HG02885 (cell line): ENCODE measurements around the gene PCNX3.
"Not testable (repeated sequence)": the region's sequence is repeated elsewhere in the genome, so short reads cannot be mapped to it uniquely, and the experiment has no call there.

Experiments
- ATAC-seq: cut with Tn5 transposase; IDR thresholded peaks from one replicate; pipeline ENCODE4 v1.9.1; 2021; ENCODE audit warnings: mild to moderate bottlenecking; ENCODE audit not compliant: unreplicated experiment, poor library complexity

The PCNX3 gene

DNA sequence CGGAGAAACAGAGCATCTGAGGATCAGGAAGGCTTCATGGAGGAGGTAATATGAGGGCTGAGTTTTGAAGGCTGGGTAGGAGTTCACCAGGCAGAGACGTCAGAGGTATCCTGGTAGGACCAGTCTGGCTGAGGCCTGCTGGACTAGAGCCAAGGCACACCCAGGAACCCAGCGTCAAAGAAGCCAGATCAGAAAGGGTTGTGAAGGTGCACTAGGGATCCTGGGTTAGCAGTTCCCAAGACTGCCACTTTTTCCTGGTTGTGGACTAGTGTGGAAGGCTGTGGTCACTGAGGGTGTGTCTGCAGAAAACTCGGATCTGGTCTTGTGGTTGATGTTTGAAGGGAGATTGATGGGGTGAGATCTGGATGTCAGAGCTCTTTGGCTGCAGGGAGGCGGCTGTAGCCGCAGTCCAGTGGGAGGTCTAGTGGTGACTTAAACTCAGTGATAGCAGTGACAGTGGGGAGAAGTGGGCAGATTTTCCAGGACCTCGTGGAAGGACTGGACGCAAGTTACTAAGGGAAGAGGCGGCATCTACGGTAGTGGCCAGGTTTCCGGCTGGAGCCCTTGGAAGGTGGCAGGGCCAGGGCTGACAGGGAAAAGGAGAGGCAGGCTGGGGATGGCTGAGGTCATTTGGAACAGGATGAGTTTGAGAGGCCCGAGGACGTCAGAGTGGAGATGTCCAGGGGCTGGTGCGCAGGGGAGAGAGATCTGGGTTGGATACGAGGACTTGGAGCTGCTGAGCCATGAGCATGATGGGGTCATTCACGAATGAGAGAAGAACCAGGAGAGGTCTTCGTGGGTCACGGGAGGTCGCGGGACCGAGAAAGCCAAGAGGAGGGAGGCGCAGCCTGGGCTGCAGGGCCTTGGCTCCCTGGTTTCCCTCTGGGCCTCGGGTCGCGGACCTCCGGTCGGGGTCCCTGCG is 36.3 kb downstream of the PCNX3 start:
- no peak for ATAC-seq

DNA sequence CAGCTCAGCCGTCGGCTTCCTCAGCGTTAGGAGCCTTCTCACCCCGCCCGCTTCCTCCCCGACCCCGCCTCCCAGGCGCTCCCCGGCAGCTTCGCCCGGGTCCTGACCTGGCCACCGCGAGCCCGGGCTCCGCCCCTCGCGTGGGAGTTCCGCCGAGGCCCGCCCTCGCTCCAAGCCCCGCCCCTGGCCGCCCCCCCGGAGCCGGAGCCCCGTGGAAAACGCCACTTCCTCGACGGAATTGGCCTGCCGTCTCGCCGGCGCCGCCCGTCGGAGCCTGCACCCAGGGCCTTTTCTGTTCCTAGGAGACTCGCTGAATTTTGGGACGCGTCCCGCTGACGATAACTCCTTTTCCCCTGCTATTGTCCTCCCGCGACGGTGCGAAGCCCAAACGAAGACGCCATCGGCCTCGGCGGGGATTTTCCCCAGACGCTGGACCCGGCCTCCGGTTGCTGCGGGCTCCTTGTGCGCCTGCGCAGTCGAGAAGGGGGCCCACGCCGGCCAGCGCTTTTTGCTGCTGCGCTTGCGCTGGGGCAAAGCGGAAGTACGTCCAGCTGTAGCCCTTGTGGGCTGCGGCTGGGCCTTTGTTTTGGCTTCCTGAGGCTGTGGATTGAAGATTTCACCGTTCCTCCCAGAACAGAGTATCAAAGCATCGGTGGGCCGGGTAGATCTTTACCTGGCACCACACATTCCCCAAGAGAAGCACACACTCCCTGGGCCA is 37.1 kb downstream of the PCNX3 start:
- ATAC-seq = peak; percentile 77

DNA sequence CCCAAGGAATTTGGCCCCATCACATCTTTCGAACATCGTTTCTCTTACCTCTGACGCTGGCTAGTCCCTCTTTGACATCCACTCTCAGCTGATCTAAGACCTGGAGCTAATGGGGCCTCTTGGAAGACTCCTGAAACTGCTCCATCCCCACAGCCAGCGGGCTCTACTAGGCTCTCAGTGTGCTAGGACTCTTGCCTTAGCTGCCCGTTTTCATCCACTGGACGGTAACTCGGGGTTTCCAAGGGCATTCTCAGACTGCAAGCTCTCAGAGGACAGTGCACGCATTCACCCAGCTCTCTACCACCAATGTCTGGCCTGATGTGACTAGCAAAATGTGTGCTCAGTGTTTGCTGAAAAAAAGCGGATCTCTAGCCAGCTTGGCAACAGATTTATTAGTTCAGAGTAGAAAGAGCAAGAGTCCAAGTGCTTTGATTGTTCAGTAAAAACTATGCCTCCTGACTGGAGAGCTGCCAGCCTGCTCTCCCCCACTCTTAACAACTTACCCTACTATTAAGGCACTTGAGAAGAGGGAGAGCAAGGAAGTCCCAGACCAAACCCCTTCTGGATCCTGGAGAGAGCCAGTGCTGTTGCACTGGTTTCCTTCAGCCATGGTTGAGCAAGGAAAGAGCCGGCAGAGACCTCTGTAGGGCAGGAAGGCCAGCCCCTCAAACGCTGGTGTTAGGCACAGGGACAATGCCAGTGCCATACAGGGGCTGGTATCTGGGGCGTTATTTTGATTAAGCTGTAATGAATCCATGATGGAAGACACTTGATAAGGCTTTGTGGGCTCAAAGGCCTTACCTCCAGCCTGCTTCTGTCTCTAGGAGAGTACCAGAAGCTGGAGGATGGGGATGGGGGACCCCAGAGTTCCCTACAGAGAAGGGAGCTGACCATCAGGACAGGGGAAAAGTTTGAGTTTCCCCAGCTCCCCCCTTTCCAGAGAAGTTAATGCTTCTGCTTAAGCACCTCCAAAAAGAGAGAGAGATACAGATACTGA is 38.0 kb downstream of the PCNX3 start:
- ATAC-seq = no peak

DNA sequence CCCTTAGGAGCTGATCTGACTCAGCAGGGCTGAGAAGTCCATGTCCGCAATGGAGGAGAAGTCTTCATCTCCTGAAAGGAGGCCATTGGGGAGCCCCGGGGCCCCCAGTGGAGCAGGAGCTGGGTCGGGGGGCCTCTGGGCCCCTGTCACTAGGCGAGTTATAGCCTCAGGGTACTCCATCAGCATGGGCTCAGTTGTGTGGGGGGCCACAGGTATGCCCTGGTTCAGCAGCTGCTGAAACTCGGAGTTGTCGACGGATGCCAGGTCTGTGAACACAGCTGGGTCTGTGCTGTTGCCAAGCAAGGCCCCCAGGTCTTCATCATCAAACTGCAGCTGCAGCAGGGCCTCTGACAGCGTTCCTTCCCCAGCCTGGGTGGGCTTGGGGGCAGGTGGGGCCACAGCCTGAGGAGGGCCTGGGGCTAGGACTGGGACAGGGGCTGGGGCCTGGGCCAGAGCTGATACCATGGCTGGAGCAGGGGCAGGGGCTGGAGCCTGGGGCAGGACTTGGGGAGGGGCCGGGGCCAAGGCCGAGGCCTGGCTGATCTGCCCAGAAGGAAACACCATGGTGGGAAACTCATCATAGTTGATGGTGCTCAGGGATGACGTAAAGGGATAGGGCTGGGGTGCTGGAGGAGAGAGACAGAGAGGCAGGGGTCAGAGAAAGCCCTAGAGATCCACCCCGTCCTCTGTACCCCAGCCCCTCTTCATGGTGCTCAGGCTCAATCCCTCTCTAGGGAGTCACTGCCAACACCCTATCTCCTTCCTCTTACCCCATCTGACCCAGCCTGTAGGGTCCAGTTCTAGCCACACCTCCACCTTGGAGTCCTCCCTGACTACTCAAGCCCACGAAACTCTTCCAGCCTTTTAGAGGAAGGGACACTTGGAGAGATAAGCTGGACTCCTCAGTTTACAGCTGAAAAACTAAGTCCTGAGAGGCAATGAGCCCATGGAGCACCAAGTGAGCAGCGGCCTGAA is 39.1 kb downstream of the PCNX3 start:
- ATAC-seq = no peak

DNA sequence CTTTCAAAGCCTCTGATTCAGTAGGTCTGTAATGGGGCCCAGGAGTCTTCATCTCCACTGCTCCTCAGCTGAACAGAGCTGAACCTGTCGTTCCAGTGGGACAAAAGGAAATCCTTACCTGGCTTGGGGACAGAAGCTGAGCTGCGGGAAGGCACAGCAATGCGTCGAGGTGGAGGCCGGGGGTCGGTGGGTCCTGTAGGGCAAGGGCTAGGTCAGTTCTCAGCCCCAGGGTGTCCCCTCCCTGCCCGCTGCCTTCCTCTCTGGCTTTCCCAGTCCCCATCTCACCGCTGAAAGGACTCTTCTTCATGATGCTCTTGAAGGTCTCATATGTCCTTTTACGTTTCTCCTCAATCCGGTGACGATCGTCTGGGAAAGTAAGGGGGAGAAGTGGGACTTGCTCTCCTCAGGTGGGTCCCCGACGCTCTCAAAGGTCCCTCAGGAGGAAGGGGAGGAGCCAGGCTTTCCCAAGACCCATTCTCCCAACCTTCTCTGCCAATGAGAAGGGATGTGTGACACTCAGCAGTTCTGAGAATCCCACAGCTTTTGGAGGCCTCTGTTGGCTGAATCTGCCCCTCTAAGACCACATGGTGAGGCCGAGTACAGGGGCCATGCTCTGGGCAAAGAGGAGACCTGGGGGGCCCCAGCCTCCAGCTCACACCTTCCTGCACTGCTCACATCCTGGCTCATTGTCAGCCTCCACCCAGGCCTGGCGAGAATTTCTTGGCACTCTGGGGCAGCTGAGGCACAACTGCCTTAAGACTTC is 40.2 kb downstream of the PCNX3 start:
- no peak for ATAC-seq

DNA sequence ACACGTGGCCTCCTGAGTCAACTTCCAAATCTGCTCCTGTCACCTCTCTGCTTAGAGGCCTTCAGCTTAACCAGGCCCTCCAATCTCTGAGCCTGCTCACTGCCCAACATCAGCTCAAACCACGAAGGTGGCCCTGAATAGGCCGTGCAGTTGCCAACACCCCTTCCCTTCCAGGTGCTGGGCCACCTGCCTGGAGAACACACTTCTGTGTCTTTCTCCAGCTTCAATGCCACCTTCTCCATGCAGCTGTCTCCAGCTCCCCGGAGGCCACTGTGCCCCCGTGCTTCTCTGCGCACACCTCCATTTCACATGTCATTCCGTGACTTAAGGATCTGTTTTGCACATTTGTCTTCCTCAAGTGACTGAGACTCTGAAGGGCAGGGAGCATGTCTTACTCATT is 41.9 kb downstream of the PCNX3 start:
- ATAC-seq = no peak

DNA sequence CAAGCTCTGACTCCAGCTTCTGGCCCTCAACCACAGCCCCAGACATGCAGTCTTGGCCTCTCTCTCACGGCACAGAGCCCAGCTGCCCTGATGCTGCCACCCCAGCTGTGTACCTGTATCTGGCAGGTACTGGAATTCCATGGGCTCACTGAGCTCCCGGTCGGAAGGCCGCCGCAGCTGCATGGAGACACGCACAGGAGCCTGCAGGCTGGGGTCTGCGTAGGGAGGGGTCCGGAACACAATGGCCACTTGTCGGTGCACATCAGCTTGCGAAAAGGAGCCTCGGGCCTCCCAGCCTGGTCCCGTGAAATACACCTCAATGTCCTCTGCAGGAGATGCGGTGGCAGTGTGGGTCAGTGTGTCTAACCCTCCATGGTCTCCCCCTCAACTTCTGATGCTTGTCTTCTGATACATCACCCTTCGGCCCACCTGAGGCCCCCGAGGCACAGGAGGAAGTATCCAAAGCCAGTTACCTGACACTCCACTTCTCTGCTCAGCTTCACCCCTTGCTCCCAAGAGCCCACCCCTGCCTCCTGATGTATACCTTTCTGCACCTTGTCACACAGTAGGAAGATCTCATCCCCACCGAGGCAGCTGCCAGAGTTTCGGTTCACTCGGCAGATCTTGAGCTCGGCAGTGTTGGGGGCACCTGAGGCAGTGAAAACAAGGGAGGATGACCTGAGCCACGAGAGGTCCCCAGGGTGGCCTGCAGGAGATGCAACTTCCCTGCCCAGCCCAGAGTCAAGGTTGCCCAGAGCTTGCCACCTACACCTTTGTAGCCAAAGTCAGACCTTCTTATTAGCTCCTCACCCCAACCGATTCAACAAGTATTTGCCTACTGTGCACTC is 42.8 kb downstream of the PCNX3 start:
- no peak for ATAC-seq

DNA sequence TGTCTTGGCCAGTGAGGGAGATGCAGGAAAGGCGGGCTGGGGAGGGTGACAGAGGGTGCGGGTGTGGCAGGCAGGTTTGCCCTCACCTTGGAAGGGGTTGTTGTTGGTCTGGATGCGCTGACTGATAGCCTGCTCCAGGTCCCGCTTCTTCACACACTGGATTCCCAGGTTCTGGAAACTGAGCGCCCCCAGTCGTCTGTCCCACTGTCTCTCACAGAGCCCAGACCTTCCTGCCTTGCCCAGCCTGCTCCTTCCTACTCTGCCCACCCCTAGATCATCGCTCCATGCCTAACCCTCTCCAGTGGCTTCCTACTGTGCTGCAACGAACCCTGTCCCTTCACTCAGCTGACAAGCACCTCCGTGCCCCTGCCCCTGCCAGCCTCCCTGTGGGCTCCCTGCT is 44.5 kb downstream of the PCNX3 start:
- no peak for ATAC-seq

DNA sequence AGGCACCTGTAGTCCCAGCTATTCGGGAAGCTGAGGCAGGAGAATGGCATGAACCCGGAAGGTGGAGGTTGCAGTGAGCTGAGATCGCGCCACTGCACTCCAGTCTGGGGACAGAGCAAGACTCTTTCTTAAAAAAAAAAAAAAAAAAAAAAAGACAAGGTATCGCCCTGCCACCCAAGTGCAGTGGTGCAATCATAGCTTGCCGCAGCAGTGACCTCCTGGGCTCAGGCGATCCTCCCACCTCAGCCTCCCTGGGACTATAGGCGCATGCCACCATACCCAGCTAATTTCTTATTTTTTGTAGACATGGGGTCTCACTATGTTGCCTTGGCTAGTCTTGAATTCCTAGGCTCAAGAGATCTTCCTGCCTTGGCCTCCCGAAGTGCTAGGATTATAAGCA is 45.3 kb downstream of the PCNX3 start:
- not testable (repeated sequence) for ATAC-seq

DNA sequence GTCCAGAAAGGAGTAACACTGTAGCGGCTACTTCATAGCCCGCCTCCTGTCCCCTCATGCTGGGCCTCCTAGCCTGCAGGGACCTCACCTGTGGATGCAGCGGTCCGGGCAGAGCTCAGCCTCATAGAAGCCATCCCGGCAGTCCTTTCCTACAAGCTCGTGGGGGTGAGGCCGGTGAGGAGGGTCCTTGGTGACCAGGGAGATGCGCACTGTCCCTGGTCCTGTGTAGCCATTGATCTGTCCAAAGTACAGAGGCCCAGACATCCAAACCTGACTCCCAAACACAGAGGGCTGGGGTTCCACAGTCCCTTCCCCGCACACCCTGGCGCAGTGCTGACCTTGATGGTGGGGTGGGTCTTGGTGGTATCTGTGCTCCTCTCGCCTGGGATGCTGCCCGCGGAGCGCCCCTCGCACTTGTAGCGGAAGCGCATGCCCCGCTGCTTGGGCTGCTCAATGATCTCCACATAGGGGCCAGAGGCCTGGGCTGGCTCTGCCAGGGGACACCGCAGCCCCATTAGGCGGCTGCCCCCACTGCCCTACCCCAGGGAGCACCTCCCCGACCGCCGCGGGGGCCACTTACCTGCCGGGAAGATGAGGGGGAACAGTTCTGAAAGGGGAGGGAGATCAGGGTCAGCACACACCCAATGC is 46.1 kb downstream of the PCNX3 start:
- ATAC-seq = no peak

DNA sequence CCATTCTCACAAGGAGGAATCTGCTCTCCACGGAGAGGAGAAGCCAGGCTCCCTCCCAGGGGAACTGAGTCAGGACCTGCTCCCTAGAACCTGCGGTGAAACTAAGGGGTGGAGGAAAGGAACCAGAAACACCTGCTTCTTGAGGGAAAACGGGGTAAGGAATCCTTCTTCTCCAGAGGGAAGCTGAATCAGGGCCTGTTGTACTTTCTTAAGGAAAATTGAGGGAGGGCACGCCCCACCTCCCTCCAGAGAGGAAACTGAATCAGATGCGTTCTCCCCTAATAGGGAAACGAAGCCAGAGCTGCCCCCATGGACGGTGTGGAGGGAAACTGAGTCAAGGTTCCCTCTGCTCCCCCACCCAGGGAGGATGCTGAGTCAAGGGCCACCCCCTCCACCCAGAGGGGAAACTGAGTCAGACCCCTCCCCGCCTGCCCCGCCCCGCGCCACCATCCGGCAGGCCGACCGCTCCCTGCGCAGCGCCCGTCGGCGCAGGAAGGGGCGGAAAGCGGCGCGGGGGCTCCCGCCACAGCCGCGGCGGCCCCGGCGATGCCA is 46.7 kb downstream of the PCNX3 start:
- no peak for ATAC-seq

DNA sequence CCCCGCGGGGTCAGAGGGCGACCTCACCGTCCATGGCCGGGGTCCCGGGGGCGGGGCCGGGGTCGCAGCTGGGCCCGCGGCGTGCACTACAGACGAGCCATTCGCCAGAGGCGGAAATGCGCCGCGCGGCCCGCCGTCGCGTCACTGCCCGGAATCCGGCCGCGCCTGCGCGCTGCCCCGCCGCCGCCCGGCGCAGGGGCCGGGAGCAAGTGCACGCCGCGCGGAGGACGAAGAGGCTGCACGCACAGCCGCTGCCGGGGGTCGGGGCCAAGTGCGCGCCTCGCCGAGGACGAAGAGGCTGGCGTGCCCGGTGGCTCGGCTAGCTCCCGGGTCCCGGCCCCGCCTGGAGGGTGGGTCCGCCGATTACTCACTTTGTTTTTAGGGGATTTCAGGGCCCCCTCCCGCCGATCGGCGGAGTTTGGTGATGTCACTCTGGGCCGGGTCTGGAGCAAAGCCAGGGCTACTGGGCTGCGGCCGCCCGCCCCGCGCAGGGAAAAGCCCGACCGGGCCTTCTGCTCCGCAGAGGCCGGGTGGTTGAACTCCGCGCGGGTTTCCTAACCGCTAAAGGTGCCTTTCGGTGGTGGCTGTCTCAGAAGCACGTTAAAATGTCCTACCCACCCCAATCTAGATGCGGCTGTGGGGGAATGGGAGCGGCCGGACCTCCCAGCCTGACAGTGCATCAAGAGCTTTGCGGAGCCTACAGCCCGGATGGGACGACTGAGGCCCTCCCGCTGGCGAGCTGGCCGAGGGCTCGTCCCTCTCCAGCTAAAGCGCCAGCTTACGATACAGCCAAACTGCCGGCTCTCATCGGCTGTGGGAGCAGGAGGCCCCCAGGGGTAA is 47.4 kb downstream of the PCNX3 start, which contains the start of gene RELA:
TSS of gene RELA (minus strand) at position 118 of the 840 bp plus-strand sequence. CDS start at position 34, 84 bp downstream.
- ATAC-seq = peak; percentile 85

DNA sequence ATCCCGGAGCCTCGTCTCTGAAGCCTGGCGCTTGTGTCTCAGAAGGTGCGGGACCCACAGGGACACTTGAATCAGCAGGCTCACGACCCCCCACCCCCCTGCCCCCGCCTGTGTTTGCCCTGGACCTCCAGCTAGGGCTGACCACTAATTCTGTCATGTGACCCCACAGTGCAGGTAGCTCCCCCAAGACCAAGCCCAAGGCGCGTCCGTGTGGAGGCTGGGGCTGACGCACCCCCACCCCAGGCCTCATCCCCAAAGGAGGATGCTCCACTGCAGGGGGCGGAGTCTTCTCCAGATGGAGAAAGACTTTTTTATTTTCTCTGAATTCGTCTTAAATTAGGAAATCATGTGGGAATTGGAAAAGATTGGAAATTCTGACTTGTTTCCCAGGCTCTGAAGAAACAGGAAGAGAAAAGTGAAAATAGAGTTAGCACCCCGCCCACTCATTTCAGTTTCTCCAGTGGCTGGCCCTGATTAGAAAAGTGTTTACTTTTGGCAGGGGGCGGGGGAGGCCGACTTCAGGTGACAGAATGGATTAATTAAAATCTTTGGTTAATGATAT is 48.1 kb downstream of the PCNX3 start:
- ATAC-seq = no peak

DNA sequence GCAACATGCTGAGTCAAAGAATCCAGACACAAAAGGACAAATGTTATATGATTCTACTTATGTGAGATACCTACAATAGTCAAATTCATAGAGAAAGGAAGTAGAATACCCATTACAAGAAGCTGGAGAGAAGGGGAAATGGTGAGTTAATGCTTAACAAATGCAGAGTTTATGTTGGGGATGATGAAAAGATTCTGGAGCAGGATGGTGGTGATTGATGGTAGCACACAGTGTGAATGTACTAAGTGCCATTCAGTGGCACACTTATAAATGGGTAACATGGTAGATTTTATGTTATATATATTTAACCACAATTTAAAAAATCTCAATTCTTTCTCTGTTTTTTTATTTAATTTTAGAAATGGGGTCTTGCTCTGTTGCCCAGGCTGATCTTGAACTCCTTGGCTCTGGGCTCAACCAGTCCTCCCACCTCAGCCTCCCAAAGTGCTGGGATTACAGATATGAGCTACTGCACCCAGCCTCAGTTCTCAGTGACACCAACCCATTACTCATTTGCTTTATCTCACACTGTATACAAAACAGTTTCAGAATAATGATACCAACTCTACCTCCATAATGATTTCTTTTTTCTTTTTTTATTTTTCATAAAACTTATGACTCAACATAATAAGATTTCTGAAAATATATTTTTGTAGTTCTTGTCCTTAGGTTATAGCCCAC is 56.7 kb downstream of the PCNX3 start:
- ATAC-seq = no peak

DNA sequence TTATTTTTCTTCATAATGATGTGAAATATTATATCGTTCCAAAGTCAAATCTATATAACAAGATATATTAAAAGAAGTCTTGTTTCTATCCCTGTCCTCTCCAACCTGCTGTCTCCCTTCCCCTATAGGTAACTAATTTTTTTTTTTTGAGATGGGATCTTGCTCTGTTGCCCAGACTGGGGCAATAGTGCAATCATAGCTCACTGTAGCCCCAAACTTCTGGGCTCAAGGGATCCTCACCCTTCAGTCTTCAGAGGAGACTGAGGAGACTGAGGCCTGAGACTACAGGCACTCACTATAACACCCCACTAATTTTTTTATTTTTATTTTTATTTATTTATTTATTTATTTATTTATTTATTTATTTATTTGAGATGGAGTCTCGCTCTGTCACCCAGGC is 57.4 kb downstream of the PCNX3 start:
- no peak for ATAC-seq
